NB4 (cell line): ENCODE results near the gene ABCA4.

Experiments used
- CTCF ChIP-seq: IDR thresholded peaks from one replicate; pipeline ENCODE4 v1.5.1; 2012; ENCODE audit warnings: low read depth, low read length
- MAX ChIP-seq: IDR thresholded peaks from 2 replicates; pipeline ENCODE4 v1.6.1; 2011; ENCODE audit warnings: low read depth, low read length
- MYC ChIP-seq: IDR thresholded peaks from 2 replicates; pipeline ENCODE4 v1.6.1; 2011; ENCODE audit warnings: low read depth, low read length
- POLR2A ChIP-seq: IDR thresholded peaks from 2 replicates; pipeline ENCODE4 v1.6.1; 2011; ENCODE audit warnings: mild to moderate bottlenecking; ENCODE audit not compliant: insufficient read length; ENCODE audit errors: extremely low read depth

GRCh38 chr1:94090761-94091160, 30.2 kb downstream of the ABCA4 start:
- TF ChIP-seq POLR2A (no peak), CTCF (no peak), MYC (no peak), MAX (no peak)
